ENCODE results near the gene PADI3. TPM values are rescaled to one million over a fixed set of nuclear protein-coding genes. Genes with fewer than 3 reads are reported as not detected.

PADI3 gene
- total RNA-seq, 1 experiment from 2014 or later: 2.5 TPM

- Histone ChIP-seq H3K79me2 (ENCODE audit: insufficient read depth, low read length) (no peaks in the 10 kb centered on the region), H2AK5ac (ENCODE audit: insufficient read length, low read length) (no peak overlapping the region), H4K8ac (replicated peaks; ENCODE audit: insufficient read length, low read depth, low read length) (no peak overlapping the region), H2AFZ (ENCODE audit: low read length) (no peak overlapping the region), H3K4ac (ENCODE audit: low read depth, low read length) (no peak overlapping the region), H3K9ac (ENCODE audit: extremely low read depth, insufficient read length, low read length) (no peak overlapping the region), H4K5ac (ENCODE audit: insufficient read length, low read depth, low read length) (no peak overlapping the region), H4K91ac (ENCODE audit: insufficient read length, low read depth, low read length) (no peak overlapping the region), H3K56ac (ENCODE audit: insufficient read length, low read depth, low read length) (no peak overlapping the region), H2BK120ac (ENCODE audit: low read depth, low read length, poor library complexity, severe bottlenecking) (no peak overlapping the region), H3K23ac (ENCODE audit: insufficient read length, low read depth, low read length) (no peak overlapping the region), H3K4me2 (ENCODE audit: insufficient read depth, insufficient read length, low read length) (no peak overlapping the region), H3K23me2 (ENCODE audit: insufficient read length, low read depth, low read length, poor library complexity, severe bottlenecking) (no peaks in the 10 kb centered on the region), H3K18ac (ENCODE audit: insufficient read length, low read depth, low read length) (no peak overlapping the region), H2BK20ac (ENCODE audit: low read depth, low read length, poor library complexity, severe bottlenecking) (no peak overlapping the region), H3K4me1 (ENCODE audit: insufficient read depth, low read length) (no peaks in the 10 kb centered on the region; the same call in 1 of the 2 replicates), H3K9me3 (ENCODE audit: control insufficient read depth, low read depth, low read length) (no peaks in the 10 kb centered on the region), H3K27ac (ENCODE audit: insufficient read length, low read depth, low read length) (no peak overlapping the region), H2BK15ac (ENCODE audit: low read depth, low read length) (no peak overlapping the region), H3K27me3 (ENCODE audit: insufficient read depth, low read length) (no peaks in the 10 kb centered on the region), H4K20me1 (ENCODE audit: control insufficient read depth, insufficient read depth, insufficient read length) (no peaks in the 10 kb centered on the region), H3K79me1 (ENCODE audit: insufficient read depth, low read depth, low read length, poor library complexity, severe bottlenecking) (no peaks in the 10 kb centered on the region), H3K14ac (ENCODE audit: insufficient read depth, low read length) (no peak overlapping the region), H2BK5ac (ENCODE audit: insufficient read length, low read length) (no peak overlapping the region), H2BK12ac (ENCODE audit: insufficient read length, low read depth, low read length) (no peak overlapping the region), H3T11ph (ENCODE audit: low read length) (no peak overlapping the region)
- Mint-ChIP-seq H3K4me3 (no peak overlapping the region), H3K27me3 (ENCODE audit: low read depth) (peaks cover 4% of the 10 kb centered on the region), H3K27ac (no peak overlapping the region), H3K4me1 (peaks cover 27 to 36% of the 10 kb centered on the region in 2 experiments), H3K9me3 (no peaks in the 10 kb centered on the region), H3K36me3 (ENCODE audit: insufficient read depth in 1 of 3, low read depth in 3 of 3) (no peaks in the 10 kb centered on the region)
- TF ChIP-seq, protein P1, sequence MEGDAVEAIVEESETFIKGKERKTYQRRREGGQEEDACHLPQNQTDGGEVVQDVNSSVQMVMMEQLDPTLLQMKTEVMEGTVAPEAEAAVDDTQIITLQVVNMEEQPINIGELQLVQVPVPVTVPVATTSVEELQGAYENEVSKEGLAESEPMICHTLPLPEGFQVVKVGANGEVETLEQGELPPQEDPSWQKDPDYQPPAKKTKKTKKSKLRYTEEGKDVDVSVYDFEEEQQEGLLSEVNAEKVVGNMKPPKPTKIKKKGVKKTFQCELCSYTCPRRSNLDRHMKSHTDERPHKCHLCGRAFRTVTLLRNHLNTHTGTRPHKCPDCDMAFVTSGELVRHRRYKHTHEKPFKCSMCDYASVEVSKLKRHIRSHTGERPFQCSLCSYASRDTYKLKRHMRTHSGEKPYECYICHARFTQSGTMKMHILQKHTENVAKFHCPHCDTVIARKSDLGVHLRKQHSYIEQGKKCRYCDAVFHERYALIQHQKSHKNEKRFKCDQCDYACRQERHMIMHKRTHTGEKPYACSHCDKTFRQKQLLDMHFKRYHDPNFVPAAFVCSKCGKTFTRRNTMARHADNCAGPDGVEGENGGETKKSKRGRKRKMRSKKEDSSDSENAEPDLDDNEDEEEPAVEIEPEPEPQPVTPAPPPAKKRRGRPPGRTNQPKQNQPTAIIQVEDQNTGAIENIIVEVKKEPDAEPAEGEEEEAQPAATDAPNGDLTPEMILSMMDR (conservative IDR thresholded peaks at IDR 0.05): no peak
- no CpG with 5 or more reads among the region's 8 CpGs for WGBS (ENCODE audit: extremely low coverage, insufficient read length, low lambda C conversion rate)
- no peak for DNase-seq
These were observed 38.7 kb upstream of the PADI3 start for GRCh38 chr1:17210176-17210575.

Data from H9 (cell line).